Activated CD8-positive, alpha-beta memory T cell treated with anti-CD3 and anti-CD28 coated beads, Interleukin-2, amount 10 ng/mL, durations not matched to agents 7 days and 5 days (primary cell): ENCODE results near the gene NHLH1. TPM values are rescaled to one million over a fixed set of nuclear protein-coding genes. Genes with fewer than 3 reads are reported as not detected.
A peak's percentile ranks its signal among the peaks of the same experiment; 100 is the strongest.

Experiments
- ATAC-seq: fragments of 150-1000 bp; cut with Tn5 transposase; one replicate; pipeline ENCODE4 v1.10.0; 2021; ENCODE audit warnings: moderate library complexity
- CTCF ChIA-PET: fragments of 350-600 bp; sonication (Branson Sonifier 250); formaldehyde crosslinking; loops from one replicate; lab custom pipeline; 2021; ENCODE audit warnings: antibody characterized with exemption; lab: Charles Lee
- DNase-seq: peaks from one replicate; pipeline ENCODE4 v3.0.0-alpha.2; 2020
- H3K27ac Mint-ChIP-seq: one replicate; pipeline ENCODE4 v1.8.0; 2021; ENCODE audit warnings: mild to moderate bottlenecking, mixed read lengths
- H3K27me3 Mint-ChIP-seq: one replicate; pipeline ENCODE4 v1.8.0; 2021; ENCODE audit warnings: mixed read lengths
- H3K36me3 Mint-ChIP-seq: one replicate; pipeline ENCODE4 v1.8.0; 2021; ENCODE audit warnings: mild to moderate bottlenecking, mixed read lengths
- H3K4me1 Mint-ChIP-seq: one replicate; pipeline ENCODE4 v1.8.0; 2021; ENCODE audit warnings: mixed read lengths
- H3K4me3 Mint-ChIP-seq: one replicate; pipeline ENCODE4 v1.8.0; 2021; ENCODE audit warnings: mild to moderate bottlenecking, moderate library complexity, mixed read lengths
- H3K9me3 Mint-ChIP-seq: one replicate; pipeline ENCODE4 v1.8.0; 2022; ENCODE audit warnings: low read depth, mixed read lengths
- total RNA-seq, 2 experiments: library from RNA; stranded (reverse); gene quantifications; one replicate each; pipeline ENCODE4 v1.2.3, GENCODE V29; 2021

Gene NHLH1
- total RNA-seq, 2 experiments from 2014 or later = 0.35 to 0.44 TPM

DNA sequence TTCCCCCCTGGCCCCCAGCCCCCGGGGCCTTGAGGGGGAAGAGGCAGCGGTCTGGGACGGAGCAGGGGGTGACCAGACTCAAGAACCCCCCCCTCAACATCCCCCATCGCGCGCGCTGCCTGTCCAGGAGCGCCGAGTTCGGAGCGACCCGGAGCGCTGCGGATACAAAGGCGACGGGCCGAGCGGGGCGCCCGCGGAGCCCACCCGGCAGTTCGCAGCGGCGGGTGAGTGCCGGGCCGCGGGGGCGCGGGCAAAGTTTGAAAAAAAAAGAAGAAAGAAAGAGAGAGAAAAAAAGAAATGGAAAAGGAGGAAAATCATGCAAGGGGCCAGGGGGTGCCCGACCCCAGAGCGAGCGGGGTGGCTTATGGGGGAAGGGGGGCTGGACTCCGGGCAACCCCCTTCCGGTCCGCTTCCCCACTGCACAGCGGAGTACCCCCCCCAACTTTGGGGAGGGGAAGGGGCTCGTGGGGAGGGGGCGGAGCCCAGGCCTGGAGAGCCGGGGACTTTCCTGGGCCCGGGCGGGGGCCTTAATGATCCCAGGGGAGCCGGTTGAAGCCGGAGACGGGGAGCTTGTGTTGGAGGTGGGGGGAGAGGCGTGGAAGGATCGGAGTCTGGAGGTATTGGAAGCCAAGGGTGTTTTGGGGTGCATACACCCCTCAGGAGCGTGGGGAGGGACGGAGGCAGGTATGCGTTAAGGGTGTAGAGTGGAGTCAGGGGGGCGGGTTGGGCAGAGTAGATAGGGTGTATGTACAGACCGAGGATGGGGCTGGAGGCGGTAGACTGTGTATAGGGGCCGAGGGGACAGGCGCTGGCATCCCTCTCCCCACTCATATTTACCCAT is 34.0 kb downstream of the NHLH1 start:
- Mint-ChIP-seq H3K4me3 (no peak overlapping the region), H3K27me3 (peaks cover 45% of the 10 kb centered on the region), H3K9me3 (no peaks in the 10 kb centered on the region), H3K4me1 (peaks cover 2% of the 10 kb centered on the region), H3K27ac (no peak overlapping the region), H3K36me3 (no peaks in the 10 kb centered on the region)
- CTCF ChIA-PET = no interaction called here
- DNase-seq (peak; percentile 34), ATAC-seq (peak; percentile 26)

GRCh38 chr1:160401487-160401805 is 34.6 kb downstream of the NHLH1 start:
- ATAC-seq (no peak), DNase-seq (peak; percentile 22)
- no peaks in the 10 kb centered on the region for H3K9me3 Mint-ChIP-seq
- peaks cover 2% of the 10 kb centered on the region for H3K4me1 Mint-ChIP-seq
- H3K36me3 Mint-ChIP-seq = no peaks in the 10 kb centered on the region
- no peak overlapping the region for H3K4me3 Mint-ChIP-seq
- H3K27me3 Mint-ChIP-seq = peaks cover 44% of the 10 kb centered on the region
- CTCF ChIA-PET = no interaction called here
- H3K27ac Mint-ChIP-seq = no peak overlapping the region

DNA sequence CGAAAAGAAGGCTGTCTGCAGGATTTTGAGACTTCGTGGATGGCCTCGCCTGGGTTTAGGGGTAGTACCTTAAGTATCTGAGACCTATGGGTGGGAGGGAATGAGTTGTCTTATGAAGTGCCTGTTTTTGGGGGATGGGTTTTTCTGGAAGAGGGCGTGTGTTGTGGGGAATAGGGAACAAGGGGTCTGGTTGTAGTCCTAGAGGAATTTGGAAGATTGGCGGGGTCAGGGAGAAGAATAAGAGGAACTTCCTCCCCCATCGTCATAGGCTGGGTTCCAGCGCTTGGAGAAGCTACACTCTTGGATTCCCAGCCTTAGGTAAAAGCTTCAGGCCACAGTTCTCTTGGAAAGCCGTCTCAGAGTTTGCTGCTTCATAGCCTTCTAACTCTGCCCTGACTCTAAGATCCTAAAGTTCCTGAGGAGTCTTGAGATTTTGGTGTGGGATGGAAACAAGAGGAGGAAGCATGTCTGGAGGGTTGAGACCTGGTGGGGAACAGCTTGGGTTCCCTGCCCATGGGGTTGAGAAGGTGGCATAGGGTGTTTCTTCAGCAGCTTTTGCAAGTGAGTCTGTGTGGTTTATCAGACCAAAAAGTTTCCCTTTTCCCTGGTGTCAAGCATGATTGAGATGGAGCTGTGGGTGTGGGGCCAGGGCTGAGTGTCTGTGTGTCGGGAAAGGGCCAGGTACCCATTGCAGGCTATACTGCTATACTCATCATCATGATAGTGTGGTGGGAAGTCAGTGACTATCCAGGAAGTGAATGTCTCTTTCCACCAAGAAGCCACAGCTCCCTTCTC is 35.3 kb downstream of the NHLH1 start:
- H3K27ac Mint-ChIP-seq = no peak overlapping the region
- ATAC-seq = no peak
- peaks cover 42% of the 10 kb centered on the region for H3K27me3 Mint-ChIP-seq
- H3K4me3 Mint-ChIP-seq = no peak overlapping the region
- H3K4me1 Mint-ChIP-seq = peaks cover 2% of the 10 kb centered on the region
- no peaks in the 10 kb centered on the region for H3K36me3 Mint-ChIP-seq
- CTCF ChIA-PET = interaction anchor here (0.6 kb wide), 1 partner anchor 11 kb away, joined by 3 read pairs; no protein-coding TSS in a partner anchor
- peak; percentile 32 for DNase-seq
- H3K9me3 Mint-ChIP-seq = no peaks in the 10 kb centered on the region

DNA sequence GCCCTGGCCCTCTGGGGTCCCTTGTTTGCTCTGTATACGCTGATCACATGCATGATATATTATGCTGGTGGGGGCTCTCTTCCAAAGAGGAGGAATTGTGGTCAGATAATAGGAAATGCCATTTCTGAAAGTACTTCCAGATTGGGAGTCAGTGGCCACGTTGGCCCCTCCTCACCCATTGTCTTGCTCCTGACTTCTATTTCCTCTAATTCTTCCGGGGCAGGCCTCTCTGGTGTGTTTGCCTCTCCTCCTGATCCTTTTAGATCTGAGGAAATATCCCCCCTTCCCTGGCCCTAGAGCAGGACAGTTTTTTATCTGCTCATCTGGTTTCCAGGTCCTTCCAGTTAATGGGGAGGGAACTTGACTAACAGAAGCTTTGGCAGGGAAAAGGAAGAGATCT is 36.4 kb downstream of the NHLH1 start:
- DNase-seq (peak; percentile 30), ATAC-seq (no peak)
- H3K4me1 Mint-ChIP-seq = peaks cover 2% of the 10 kb centered on the region
- no peaks in the 10 kb centered on the region for H3K9me3 Mint-ChIP-seq
- CTCF ChIA-PET = no interaction called here
- H3K36me3 Mint-ChIP-seq = no peaks in the 10 kb centered on the region
- H3K27me3 Mint-ChIP-seq = peaks cover 42% of the 10 kb centered on the region
- no peak overlapping the region for H3K4me3 Mint-ChIP-seq
- H3K27ac Mint-ChIP-seq = no peak overlapping the region

GRCh38 chr1:160404094-160404493 is 37.2 kb downstream of the NHLH1 start:
- no peak for ATAC-seq
- Mint-ChIP-seq H3K4me1 (peaks cover 2% of the 10 kb centered on the region), H3K36me3 (no peaks in the 10 kb centered on the region), H3K9me3 (no peaks in the 10 kb centered on the region), H3K27ac (no peak overlapping the region), H3K4me3 (no peak overlapping the region), H3K27me3 (peaks cover 36% of the 10 kb centered on the region)
- CTCF ChIA-PET = no interaction called here
- peak; percentile 31 for DNase-seq

GRCh38 chr1:160405331-160405877 is 38.5 kb downstream of the NHLH1 start:
- ATAC-seq (no peak), DNase-seq (peak; percentile 32)
- no peaks in the 10 kb centered on the region for H3K9me3 Mint-ChIP-seq
- peaks cover 2% of the 10 kb centered on the region for H3K4me1 Mint-ChIP-seq
- H3K27ac Mint-ChIP-seq = no peak overlapping the region
- peaks cover 30% of the 10 kb centered on the region for H3K27me3 Mint-ChIP-seq
- H3K4me3 Mint-ChIP-seq = no peak overlapping the region
- no peaks in the 10 kb centered on the region for H3K36me3 Mint-ChIP-seq
- CTCF ChIA-PET = interaction anchor here (1.5 kb wide), 1 partner anchor 11 kb away, joined by 3 read pairs; no protein-coding TSS in a partner anchor

DNA sequence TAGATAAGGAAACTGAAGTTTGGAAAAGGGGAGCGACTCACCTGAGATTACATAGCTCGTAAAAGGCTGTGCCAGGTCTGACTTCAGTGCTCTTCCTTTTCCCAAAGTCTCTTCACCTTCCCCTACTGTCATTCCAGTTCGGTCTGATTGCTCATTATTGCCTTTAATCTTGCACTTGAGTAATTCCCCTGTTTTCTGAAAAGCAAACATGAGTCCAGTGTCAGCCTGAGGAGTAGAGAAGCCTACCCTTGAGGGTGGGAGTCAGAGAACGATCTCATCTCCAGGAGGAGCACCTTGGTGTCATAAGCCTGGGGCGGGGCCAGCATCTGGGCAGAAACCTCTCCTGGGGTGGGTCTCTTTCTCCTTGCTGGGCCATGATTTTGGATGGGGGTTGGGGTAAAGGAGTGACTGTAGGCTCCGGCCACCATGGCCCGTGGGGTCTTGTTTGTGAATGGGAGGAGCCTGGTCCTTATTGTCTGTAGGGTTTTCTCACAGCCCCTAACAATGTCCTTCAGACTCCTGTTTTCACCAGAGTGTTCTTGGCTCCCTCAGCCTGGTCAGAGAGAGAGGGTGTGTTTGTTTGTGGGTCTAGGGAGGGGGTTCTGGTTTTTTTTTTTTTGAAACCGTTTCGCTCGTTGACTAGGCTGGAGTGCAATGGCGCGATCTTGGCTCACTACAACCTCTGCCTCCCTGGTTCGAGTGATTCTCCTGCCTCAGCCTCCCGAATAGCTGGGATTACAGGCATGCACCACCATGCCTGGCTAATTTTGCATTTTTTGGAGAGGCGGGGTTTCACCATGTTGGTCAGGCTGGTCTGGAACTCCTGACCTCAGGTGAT is 39.5 kb downstream of the NHLH1 start:
- Mint-ChIP-seq H3K36me3 (no peaks in the 10 kb centered on the region), H3K27ac (no peak overlapping the region), H3K9me3 (no peaks in the 10 kb centered on the region), H3K4me1 (no peaks in the 10 kb centered on the region), H3K27me3 (peaks cover 26% of the 10 kb centered on the region), H3K4me3 (no peak overlapping the region)
- DNase-seq = peak; percentile 26
- CTCF ChIA-PET = interaction anchor here (1.5 kb wide), 1 partner anchor 12 kb away, joined by 3 read pairs; no protein-coding TSS in a partner anchor
- no peak for ATAC-seq

DNA sequence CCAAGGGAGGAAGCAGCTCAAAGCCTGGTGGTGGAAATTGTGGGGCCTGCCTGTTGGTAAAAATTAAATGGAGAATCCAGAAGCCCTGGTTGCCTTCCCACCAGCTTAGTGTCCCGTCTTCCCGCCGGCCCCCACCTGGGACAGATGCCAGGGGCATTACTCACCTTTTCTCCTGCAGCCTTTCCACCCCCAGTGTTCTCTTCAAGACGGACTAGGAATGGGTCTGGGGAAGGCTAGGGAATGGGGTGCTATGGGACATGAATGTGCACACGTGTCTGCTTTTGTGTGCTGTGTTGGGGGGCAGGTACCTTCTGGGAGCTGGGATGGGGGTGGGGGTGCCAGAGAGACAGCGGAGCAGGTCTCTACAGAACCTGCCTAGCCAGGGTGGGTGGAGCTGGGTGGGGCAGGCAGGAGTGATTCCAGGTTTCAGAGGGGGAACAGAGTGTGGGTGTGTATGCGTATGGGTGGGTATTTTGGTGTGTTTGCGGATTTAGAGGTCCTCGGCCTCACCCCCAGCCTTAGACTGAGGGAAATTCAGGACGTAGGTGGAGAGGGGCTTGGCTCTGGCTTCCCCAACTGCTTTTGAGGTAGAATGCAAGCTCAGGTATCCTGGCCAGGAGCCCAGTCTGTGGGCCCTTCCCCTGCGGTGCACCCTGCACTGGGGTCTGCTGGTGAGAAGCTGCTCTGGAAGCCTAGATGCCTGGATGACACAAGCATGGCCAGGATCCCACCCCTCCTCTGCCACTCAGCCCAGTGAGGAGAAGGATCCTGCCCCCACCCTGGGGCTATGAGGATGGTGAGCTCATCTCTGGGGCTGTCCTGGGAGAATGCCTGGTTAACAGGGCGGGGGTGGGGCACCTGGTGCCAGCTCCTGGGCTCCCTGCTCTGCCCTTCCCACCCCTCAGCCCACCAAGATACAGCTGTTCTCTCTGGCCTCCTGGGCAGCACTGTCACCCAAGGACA is 41.2 kb downstream of the NHLH1 start:
- Mint-ChIP-seq H3K9me3 (no peaks in the 10 kb centered on the region), H3K36me3 (no peaks in the 10 kb centered on the region), H3K27ac (no peak overlapping the region), H3K4me3 (no peak overlapping the region), H3K27me3 (peaks cover 8% of the 10 kb centered on the region), H3K4me1 (no peaks in the 10 kb centered on the region)
- no peak for DNase-seq
- CTCF ChIA-PET = interaction anchor here (0.6 to 1.5 kb wide), 4 partner anchors 190 to 268 kb away, joined by 3 read pairs; no protein-coding TSS in a partner anchor
- no peak for ATAC-seq

GRCh38 chr1:160408864-160409263 is 42.0 kb downstream of the NHLH1 start:
- CTCF ChIA-PET = interaction anchor here (0.6 to 1.5 kb wide), 2 partner anchors 189 to 194 kb away, joined by 3 read pairs; no protein-coding TSS in a partner anchor
- Mint-ChIP-seq H3K4me1 (no peaks in the 10 kb centered on the region), H3K27ac (no peak overlapping the region), H3K4me3 (no peak overlapping the region), H3K27me3 (peaks cover 3% of the 10 kb centered on the region), H3K9me3 (no peaks in the 10 kb centered on the region), H3K36me3 (no peaks in the 10 kb centered on the region)
- ATAC-seq = no peak
- no peak for DNase-seq

DNA sequence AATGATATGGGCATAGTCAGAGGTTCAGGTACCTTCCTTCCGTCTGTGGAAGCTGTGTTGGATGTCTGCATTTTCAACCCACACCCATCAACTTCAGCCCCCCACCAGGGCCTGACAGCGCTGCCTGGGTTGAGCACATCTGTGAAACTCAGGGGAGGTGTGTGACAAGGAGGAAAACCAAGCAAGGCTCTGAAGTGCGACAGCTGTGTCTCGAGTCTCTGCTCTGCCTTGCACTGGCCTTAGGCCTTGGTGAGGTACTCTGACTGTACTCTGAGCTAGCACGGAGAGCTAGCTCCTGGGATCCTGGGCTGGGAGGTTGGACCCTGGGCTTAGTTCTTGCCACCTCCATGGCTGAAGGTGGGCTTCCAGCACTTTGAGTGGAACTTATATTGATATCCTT is 42.6 kb downstream of the NHLH1 start:
- Mint-ChIP-seq H3K36me3 (no peaks in the 10 kb centered on the region), H3K4me3 (no peak overlapping the region), H3K27me3 (no peaks in the 10 kb centered on the region), H3K27ac (no peak overlapping the region), H3K4me1 (no peaks in the 10 kb centered on the region), H3K9me3 (no peaks in the 10 kb centered on the region)
- CTCF ChIA-PET = interaction anchor here (0.5 to 1.5 kb wide), 2 partner anchors 33 to 189 kb away, joined by 3 read pairs; no protein-coding TSS in a partner anchor
- no peak for ATAC-seq
- DNase-seq = no peak

- H3K27ac Mint-ChIP-seq = no peak overlapping the region
- CTCF ChIA-PET = no interaction called here
Observed at GRCh38 chr1:160410406-160411005, 43.6 kb downstream of the NHLH1 start.

More at GRCh38 chr1:160410406-160411005, 43.6 kb downstream of the NHLH1 start:
- Mint-ChIP-seq H3K9me3 (no peaks in the 10 kb centered on the region), H3K27me3 (no peaks in the 10 kb centered on the region), H3K4me1 (no peaks in the 10 kb centered on the region), H3K4me3 (no peak overlapping the region), H3K36me3 (no peaks in the 10 kb centered on the region)
- no peak for DNase-seq
- ATAC-seq = no peak
